Measurements from ENCODE around the gene CLPTM1L.

GRCh38 chr5:1387876-1388275 is 43.0 kb upstream of the CLPTM1L start:
- TF ChIP-seq, protein P1, sequence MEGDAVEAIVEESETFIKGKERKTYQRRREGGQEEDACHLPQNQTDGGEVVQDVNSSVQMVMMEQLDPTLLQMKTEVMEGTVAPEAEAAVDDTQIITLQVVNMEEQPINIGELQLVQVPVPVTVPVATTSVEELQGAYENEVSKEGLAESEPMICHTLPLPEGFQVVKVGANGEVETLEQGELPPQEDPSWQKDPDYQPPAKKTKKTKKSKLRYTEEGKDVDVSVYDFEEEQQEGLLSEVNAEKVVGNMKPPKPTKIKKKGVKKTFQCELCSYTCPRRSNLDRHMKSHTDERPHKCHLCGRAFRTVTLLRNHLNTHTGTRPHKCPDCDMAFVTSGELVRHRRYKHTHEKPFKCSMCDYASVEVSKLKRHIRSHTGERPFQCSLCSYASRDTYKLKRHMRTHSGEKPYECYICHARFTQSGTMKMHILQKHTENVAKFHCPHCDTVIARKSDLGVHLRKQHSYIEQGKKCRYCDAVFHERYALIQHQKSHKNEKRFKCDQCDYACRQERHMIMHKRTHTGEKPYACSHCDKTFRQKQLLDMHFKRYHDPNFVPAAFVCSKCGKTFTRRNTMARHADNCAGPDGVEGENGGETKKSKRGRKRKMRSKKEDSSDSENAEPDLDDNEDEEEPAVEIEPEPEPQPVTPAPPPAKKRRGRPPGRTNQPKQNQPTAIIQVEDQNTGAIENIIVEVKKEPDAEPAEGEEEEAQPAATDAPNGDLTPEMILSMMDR (IDR thresholded peaks at IDR 0.05) = no peak
- no peak for TF ChIP-seq POLR2A (IDR thresholded peaks at IDR 0.05)
- no peak for TF ChIP-seq POLR2AphosphoS5 (IDR thresholded peaks at IDR 0.05)
- TF ChIP-seq EP300 (IDR thresholded peaks at IDR 0.05) = no peak

Data from stomach (tissue), 4 donors.